Endothelial cell of umbilical vein (primary cell): ENCODE measurements around the gene SPEN. TPM values are rescaled to one million over a fixed set of nuclear protein-coding genes. Genes with fewer than 3 reads are reported as not detected.

Source experiments
- BruUV-seq: library from RNA; stranded (reverse); fragments of 400-500 nt; replicated peaks from 2 replicates; lab custom pipeline; 2021; lab: Mats Ljungman, UMichigan
- CTCF ChIA-PET: fragments of 300-600, 350-600 bp; sonication (Branson Sonifier 250); formaldehyde crosslinking; loops from one replicate; lab custom pipeline; 2021; ENCODE audit warnings: antibody characterized with exemption, inconsistent platforms; lab: Charles Lee
- POLR2A ChIA-PET: fragments of 300-600, 350-600 bp; sonication (Branson Sonifier 250); formaldehyde crosslinking; loops from one replicate; lab custom pipeline; 2021; ENCODE audit warnings: antibody characterized with exemption, inconsistent platforms; lab: Charles Lee
- DNase-seq: peaks from one replicate; pipeline ENCODE4 v3.0.0-alpha.2; 2011; ENCODE audit warnings: low read depth, low spot score
- FAIRE-seq: peaks from 2 replicates; lab custom pipeline; 2011; peaks lifted over from hg19 to GRCh38; lab: Jason Lieb, UNC
- H2AFZ ChIP-seq: 2 replicates; pipeline ENCODE4 v1.6.0; 2012; ENCODE audit warnings: low read depth, low read length, control low read depth, inconsistent platforms
- H3K27ac ChIP-seq: 2 replicates; pipeline ENCODE4 v1.5.1; 2011; ENCODE audit warnings: low read depth, mild to moderate bottlenecking, control low read depth, low read length, moderate library complexity; ENCODE audit not compliant: insufficient read depth
- H3K27me3 ChIP-seq, 2 experiments: 2 replicates each; pipeline versions ENCODE4 v1.6.0 to v1.6.1; 2011; ENCODE audit warnings: low read length in 2 of 2, mixed read lengths in 1 of 2; ENCODE audit not compliant: control insufficient read depth in 2 of 2, insufficient read depth in 2 of 2
- H3K36me3 ChIP-seq, 2 experiments: 2 replicates in 1 of 2; 3 replicates in 1 of 2; pipeline ENCODE4 v1.5.1; 2011; ENCODE audit warnings: low read length in 2 of 2, mild to moderate bottlenecking in 1 of 2, moderate library complexity in 1 of 2; ENCODE audit not compliant: control insufficient read depth in 2 of 2, insufficient read depth in 2 of 2; ENCODE audit errors: extremely low read depth in 1 of 2
- H3K4me1 ChIP-seq: 3 replicates; pipeline ENCODE4 v1.5.1; 2011; ENCODE audit warnings: mild to moderate bottlenecking, low read length; ENCODE audit not compliant: control insufficient read depth, insufficient read depth; ENCODE audit errors: extremely low read depth
- H3K4me2 ChIP-seq: 2 replicates; pipeline ENCODE4 v1.6.1; 2011; ENCODE audit warnings: low read length, control low read depth, mixed read lengths; ENCODE audit not compliant: insufficient read depth
- H3K4me3 ChIP-seq, 3 experiments: fragments of 200-600 bp in 1 of 3; sonication (generic), shearing (Covaris generic) in 1 of 3; replicated peaks in 1 of 3; 2 replicates each; pipeline ENCODE4 v1.5.1; 2011 to 2016; ENCODE audit warnings: control low read depth in 3 of 3, low read length in 3 of 3, mild to moderate bottlenecking in 2 of 3, inconsistent platforms in 1 of 3, low read depth in 1 of 3, moderate library complexity in 1 of 3; ENCODE audit not compliant: insufficient read depth in 1 of 3
- H3K79me2 ChIP-seq: 2 replicates; pipeline ENCODE4 v1.6.0; 2012; ENCODE audit warnings: low read length, inconsistent platforms; ENCODE audit not compliant: control insufficient read depth, insufficient read depth
- H3K9ac ChIP-seq: replicated peaks from 2 replicates; pipeline ENCODE3; 2011; ENCODE audit warnings: low read length, control low read depth; ENCODE audit not compliant: insufficient read depth; ENCODE audit errors: extremely low read depth
- H3K9me1 ChIP-seq: replicated peaks from 3 replicates; pipeline ENCODE4 v1.6.0; 2011; ENCODE audit warnings: mild to moderate bottlenecking, low read length; ENCODE audit not compliant: control insufficient read depth, insufficient read depth; ENCODE audit errors: extremely low read depth
- H3K9me3 ChIP-seq: replicated peaks from 2 replicates; pipeline ENCODE4 v1.5.1; 2012; ENCODE audit warnings: low read length, inconsistent platforms; ENCODE audit not compliant: control insufficient read depth, insufficient read depth
- H4K20me1 ChIP-seq: replicated peaks from 2 replicates; pipeline ENCODE3; 2011; ENCODE audit warnings: mild to moderate bottlenecking, low read length; ENCODE audit not compliant: control insufficient read depth, insufficient read depth; ENCODE audit errors: extremely low read depth
- CTCF ChIP-seq, 2 donors: IDR thresholded peaks; 1 replicate in 1 of 2; 2 replicates in 1 of 2; pipeline ENCODE4 v1.5.1; 2011; ENCODE audit warnings: low read length in 2 of 2, mild to moderate bottlenecking in 2 of 2, moderate library complexity in 2 of 2, control low read depth in 1 of 2, inconsistent platforms in 1 of 2, low read depth in 1 of 2; ENCODE audit not compliant: insufficient read depth in 1 of 2; ENCODE audit errors: extremely low read depth in 1 of 2
- FOS ChIP-seq: IDR thresholded peaks from 2 replicates; pipeline ENCODE4 v1.6.1; 2011; ENCODE audit warnings: mild to moderate bottlenecking, low read length, moderate library complexity, borderline replicate concordance; ENCODE audit not compliant: insufficient read depth
- GATA2 ChIP-seq: IDR thresholded peaks from 2 replicates; pipeline ENCODE4 v1.7.0; 2011; ENCODE audit warnings: low read depth, mild to moderate bottlenecking, moderate library complexity, mixed read lengths, low read length; ENCODE audit not compliant: insufficient read length, insufficient read depth
- JUN ChIP-seq: IDR thresholded peaks from 2 replicates; pipeline ENCODE4 v1.6.1; 2011; ENCODE audit warnings: borderline replicate concordance, low read depth; ENCODE audit not compliant: insufficient read length, insufficient read depth
- MAX ChIP-seq: IDR thresholded peaks from 2 replicates; pipeline ENCODE4 v1.6.1; 2011; ENCODE audit not compliant: insufficient read depth, insufficient read length
- MYC ChIP-seq: IDR thresholded peaks from one replicate; pipeline ENCODE4 v1.6.1; 2011; ENCODE audit warnings: mild to moderate bottlenecking, low read depth, low read length
- POLR2AphosphoS5 ChIP-seq: IDR thresholded peaks from 2 replicates; pipeline ENCODE4 v1.6.1; 2012; ENCODE audit warnings: low read depth, mild to moderate bottlenecking, control low read depth, low read length, moderate library complexity; ENCODE audit not compliant: insufficient read depth
- dilution Hi-C: fragments of 300-500 bp; cut with MboI; formaldehyde crosslinking; loops from one replicate; pipeline ENCODE4 v1.15.0; 2019; ENCODE audit warnings: low sequenced_read_pairs; ENCODE audit not compliant: extremely low pct_ligation_motif_present
- intact Hi-C: fragments of 100-400 bp; cut with micrococcal nuclease; formaldehyde crosslinking; loops from one replicate; pipeline ENCODE4 v1.10.0; 2022
- polyA plus RNA-seq, 4 experiments: library from polyadenylated mRNA; depleted of rRNA in 3 of 4; stranded (reverse) in 3 of 4; unstranded in 1 of 4; fragments of >200 nt; gene quantifications; 2 replicates each; pipeline versions ENCODE4 v1.2.1 to v1.2.3, GENCODE V29; 2011 to 2012; ENCODE audit warnings: missing spikeins in 1 of 4
- total RNA-seq: library from RNA; stranded (reverse); gene quantifications from 2 replicates; pipeline ENCODE4 v1.2.3, GENCODE V29; 2021

SPEN gene
- total and polyA plus RNA-seq, 2 donors (not counting 3 experiments of a cell fraction or from before 2014, with no cell fraction given): 9.3 to 44.4 TPM

GRCh38 chr1:15833069-15833679 lies 14.3 kb upstream of the SPEN start:
- peaks cover 3% of the 10 kb centered on the region for H3K4me1 ChIP-seq
- no peaks in the 10 kb centered on the region for H3K36me3 ChIP-seq
- CTCF ChIA-PET: interaction anchor here (0.6 to 1.7 kb wide), 16 partner anchors 9 to 143 kb away, joined by 3 to 11 read pairs (median 4); partner anchors contain the start of gene ZBTB17
- no peaks in the 10 kb centered on the region for H4K20me1 ChIP-seq
- no peak for TF ChIP-seq MAX
- dilution Hi-C loops: no loop called here
- POLR2A ChIA-PET: interaction anchor here (0.7 to 2.0 kb wide), 6 partner anchors 9 to 20 kb away, joined by 3 to 9 read pairs (median 8); partner anchors contain the start of gene SPEN
- FAIRE-seq: no peak
- H3K79me2 ChIP-seq: peaks cover 8% of the 10 kb centered on the region
- no peaks in the 10 kb centered on the region for H3K9me1 ChIP-seq
- H3K9ac ChIP-seq: peak overlapping the region; percentile 91
- H3K27ac ChIP-seq: peak overlapping the region; percentile 95
- H2AFZ ChIP-seq: no peak overlapping the region
- peak overlapping the region; percentile 99 for H3K4me2 ChIP-seq
- peak overlapping the region in 2 of 3 experiments; percentile 66 to 98 for H3K4me3 ChIP-seq
- H3K27me3 ChIP-seq: no peaks in the 10 kb centered on the region
- H3K9me3 ChIP-seq: no peaks in the 10 kb centered on the region
- BruUV-seq: no TSS peak
- intact Hi-C loops: no loop called here
- no peak for DNase-seq

GRCh38 chr1:15833842-15834405 lies 13.6 kb upstream of the SPEN start:
- FAIRE-seq (no peak), DNase-seq (peak; percentile 95)
- ChIA-PET CTCF (interaction anchor here (0.6 to 1.7 kb wide), 17 partner anchors 9 to 495 kb away, joined by 3 to 11 read pairs (median 4); partner anchors contain the start of genes SPEN and ZBTB17), POLR2A (interaction anchor here (0.7 to 2.0 kb wide), 7 partner anchors 10 to 21 kb away, joined by 3 to 9 read pairs (median 7); partner anchors contain the start of gene SPEN)
- Histone ChIP-seq H2AFZ (no peak overlapping the region), H3K36me3 (no peaks in the 10 kb centered on the region), H3K4me2 (peak overlapping the region; percentile 99), H3K27ac (peak overlapping the region; percentile 95), H3K9ac (peak overlapping the region; percentile 91), H3K4me3 (peak overlapping the region; percentile 66 to 98 (median 87)), H3K9me3 (no peaks in the 10 kb centered on the region), H4K20me1 (no peaks in the 10 kb centered on the region), H3K79me2 (peaks cover 8% of the 10 kb centered on the region), H3K4me1 (peaks cover 3% of the 10 kb centered on the region), H3K27me3 (no peaks in the 10 kb centered on the region), H3K9me1 (no peaks in the 10 kb centered on the region)
- no peak for TF ChIP-seq POLR2AphosphoS5
- no peak for TF ChIP-seq CTCF (IDR thresholded peaks at IDR 0.05; ENCODE audit: extremely low read depth in 1 of 2, insufficient read depth in 1 of 2, low read depth in 1 of 2, low read length in 2 of 2)
- no peak for TF ChIP-seq GATA2
- no peak for TF ChIP-seq MAX
- no peak for TF ChIP-seq FOS
- TF ChIP-seq MYC: no peak
- no peak for TF ChIP-seq JUN
- no TSS peak for BruUV-seq
- dilution Hi-C loops (no loop called here), intact Hi-C loops (loop anchor here (1.0 to 2.0 kb wide), 3 partner anchors 38 to 103 kb away; no protein-coding TSS in a partner anchor)
